Measurements from ENCODE around the gene CLDN1. TPM values are rescaled to one million over a fixed set of nuclear protein-coding genes. Genes with fewer than 3 reads are reported as not detected.
A peak's percentile ranks its signal among the peaks of the same experiment; 100 is the strongest.

Gene CLDN1
- polyA plus RNA-seq, 1 donor = 17.4 TPM

DNA sequence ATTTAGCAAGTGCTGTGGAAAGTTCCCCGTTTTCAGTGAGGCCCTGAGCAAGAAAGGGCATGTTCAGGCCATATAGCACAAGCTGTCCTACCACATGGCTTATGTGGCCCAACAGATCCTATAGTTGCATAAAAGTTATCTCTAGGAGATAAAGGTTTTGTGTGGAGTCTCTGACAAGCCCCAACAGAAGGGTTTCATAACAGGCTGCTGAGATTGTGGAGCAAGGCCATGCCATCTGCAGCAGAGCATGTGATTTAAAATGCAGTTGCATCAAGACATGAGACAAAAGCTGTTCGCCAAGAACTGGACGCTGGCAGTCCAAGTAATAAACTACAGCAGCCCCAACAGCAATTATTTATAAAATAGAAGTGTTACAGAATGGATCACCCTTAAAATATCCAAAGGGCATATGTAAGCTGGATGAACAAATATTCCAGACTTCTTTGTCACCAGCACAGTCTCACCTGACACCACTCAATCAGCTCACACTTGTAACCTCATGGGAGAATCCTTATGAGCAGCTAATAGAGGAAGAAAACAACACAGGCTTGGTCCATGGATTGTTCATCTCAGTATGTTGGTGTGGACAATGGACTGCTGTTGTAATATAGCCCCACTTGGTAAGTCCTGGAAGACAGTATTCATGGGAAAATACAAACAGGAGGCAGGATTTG lies 14.4 kb upstream of the CLDN1 start:
- H3K9me3 ChIP-seq (ENCODE audit: control insufficient read depth, low read depth, low read length) = no peaks in the 10 kb centered on the region
- H3K4me1 ChIP-seq (ENCODE audit: control insufficient read depth, insufficient read depth, low read length) = peaks cover 10% of the 10 kb centered on the region
- WGBS (ENCODE audit: insufficient coverage, low lambda C conversion rate) = no CpG with 5 or more reads among the region's 3 CpGs
- H3K4me3 ChIP-seq (ENCODE audit: low read length) = no peak overlapping the region
- H3K27me3 ChIP-seq (ENCODE audit: control insufficient read depth, insufficient read depth, low read length) = no peaks in the 10 kb centered on the region
- H3K27ac ChIP-seq (ENCODE audit: low read length) = peak overlapping the region; percentile 83
- peak; percentile 76 to 82 for DNase-seq
- no peaks in the 10 kb centered on the region for H3K36me3 ChIP-seq (ENCODE audit: control insufficient read depth, insufficient read depth, low read length)

DNA sequence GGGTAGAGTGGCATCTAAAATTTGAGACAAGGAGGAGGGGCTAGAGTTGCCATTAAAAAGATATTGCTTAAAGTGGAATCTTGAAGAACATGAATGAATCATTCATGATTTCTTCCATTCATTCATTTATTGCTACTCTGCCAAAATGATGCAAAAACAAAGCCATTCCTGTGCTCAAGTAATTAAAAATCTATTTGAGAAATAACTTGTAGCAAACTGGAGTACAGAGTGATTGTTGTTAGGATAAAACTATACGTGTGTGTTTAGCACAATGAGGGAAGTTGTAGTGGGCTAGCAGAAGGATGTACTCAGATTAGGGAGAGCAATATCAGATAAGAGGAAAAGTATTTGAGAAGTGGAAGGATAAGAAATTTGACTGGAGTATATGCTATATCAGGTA lies 11.7 kb upstream of the CLDN1 start:
- Histone ChIP-seq H3K36me3 (ENCODE audit: control insufficient read depth, insufficient read depth, low read length) (no peaks in the 10 kb centered on the region), H3K27ac (ENCODE audit: low read length) (no peak overlapping the region), H3K4me3 (ENCODE audit: low read length) (no peak overlapping the region), H3K27me3 (ENCODE audit: control insufficient read depth, insufficient read depth, low read length) (no peaks in the 10 kb centered on the region), H3K9me3 (ENCODE audit: control insufficient read depth, low read depth, low read length) (no peaks in the 10 kb centered on the region), H3K4me1 (ENCODE audit: control insufficient read depth, insufficient read depth, low read length) (peaks cover 18% of the 10 kb centered on the region)
- no peak for DNase-seq
- no CpG with 5 or more reads among the region's 1 CpG for WGBS (ENCODE audit: insufficient coverage, low lambda C conversion rate)

DNA sequence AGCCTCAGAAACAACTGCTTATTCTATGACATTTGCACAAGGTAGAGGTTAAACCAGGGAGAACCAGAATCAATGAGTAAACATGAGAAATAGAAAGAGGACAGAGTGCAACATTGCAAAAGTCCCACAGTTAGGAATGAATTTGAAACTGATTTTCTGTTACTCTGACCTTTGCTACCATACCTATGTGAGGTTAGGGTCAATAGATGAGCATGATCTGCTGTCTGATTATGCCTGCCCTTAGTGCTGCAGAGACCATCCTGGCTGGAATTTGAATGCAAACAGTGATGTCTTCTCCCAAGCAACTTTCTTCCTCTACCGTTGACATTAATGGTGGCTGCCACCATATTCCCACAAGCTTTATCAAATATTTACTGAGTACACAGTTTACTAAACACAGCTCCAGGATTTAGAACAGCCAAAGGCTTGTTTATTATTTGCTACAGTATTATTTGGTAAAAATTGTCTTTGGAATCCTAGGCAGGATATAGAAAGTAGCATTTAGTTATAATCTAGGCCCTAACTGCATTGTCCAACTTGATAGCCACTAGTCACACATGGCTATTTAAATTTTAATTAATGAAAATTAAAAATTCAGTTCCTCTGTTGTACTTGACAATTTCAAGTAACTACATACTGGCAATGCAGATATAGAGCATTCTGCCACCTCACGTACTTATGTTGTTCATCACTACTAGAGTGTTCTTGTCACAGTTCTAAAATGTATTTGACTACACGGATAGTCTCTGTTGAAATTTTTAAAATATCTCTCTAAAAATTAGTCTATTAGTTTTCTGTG lies 8.9 kb upstream of the CLDN1 start:
- no peaks in the 10 kb centered on the region for H3K27me3 ChIP-seq (ENCODE audit: control insufficient read depth, insufficient read depth, low read length)
- DNase-seq = peak; percentile 52 to 71
- no peaks in the 10 kb centered on the region for H3K9me3 ChIP-seq (ENCODE audit: control insufficient read depth, low read depth, low read length)
- H3K4me3 ChIP-seq (ENCODE audit: low read length) = no peak overlapping the region
- H3K27ac ChIP-seq (ENCODE audit: low read length) = peak overlapping the region; percentile 67
- peaks cover 16% of the 10 kb centered on the region for H3K4me1 ChIP-seq (ENCODE audit: control insufficient read depth, insufficient read depth, low read length)
- H3K36me3 ChIP-seq (ENCODE audit: control insufficient read depth, insufficient read depth, low read length) = no peaks in the 10 kb centered on the region
- 69% methylated on average over 3 of the region's 3 CpGs for WGBS (ENCODE audit: insufficient coverage, low lambda C conversion rate)

- no peaks in the 10 kb centered on the region for H3K36me3 ChIP-seq (ENCODE audit: control insufficient read depth, insufficient read depth, low read length)
- no CpG with 5 or more reads among the region's 4 CpGs for WGBS (ENCODE audit: insufficient coverage, low lambda C conversion rate)
- H3K27ac ChIP-seq (ENCODE audit: low read length) = no peak overlapping the region
- no peak overlapping the region for H3K4me3 ChIP-seq (ENCODE audit: low read length)
- H3K4me1 ChIP-seq (ENCODE audit: control insufficient read depth, insufficient read depth, low read length) = peaks cover 13% of the 10 kb centered on the region
- no peaks in the 10 kb centered on the region for H3K27me3 ChIP-seq (ENCODE audit: control insufficient read depth, insufficient read depth, low read length)
- DNase-seq = no peak
- H3K9me3 ChIP-seq (ENCODE audit: control insufficient read depth, low read depth, low read length) = no peaks in the 10 kb centered on the region
Measured at GRCh38 chr3:190326930-190327329, 4.7 kb upstream of the CLDN1 start.

- DNase-seq = no peak
- Histone ChIP-seq H3K4me3 (ENCODE audit: low read length) (no peak overlapping the region), H3K27me3 (ENCODE audit: control insufficient read depth, insufficient read depth, low read length) (no peaks in the 10 kb centered on the region), H3K9me3 (ENCODE audit: control insufficient read depth, low read depth, low read length) (no peaks in the 10 kb centered on the region), H3K36me3 (ENCODE audit: control insufficient read depth, insufficient read depth, low read length) (no peaks in the 10 kb centered on the region), H3K27ac (ENCODE audit: low read length) (no peak overlapping the region), H3K4me1 (ENCODE audit: control insufficient read depth, insufficient read depth, low read length) (peaks cover 16% of the 10 kb centered on the region)
- WGBS (ENCODE audit: insufficient coverage, low lambda C conversion rate) = 0% methylated on average over 1 of the region's 4 CpGs
Measured at GRCh38 chr3:190326361-190326760, 4.1 kb upstream of the CLDN1 start.

GRCh38 chr3:190325923-190326322 lies 3.7 kb upstream of the CLDN1 start:
- no CpG with 5 or more reads among the region's 1 CpG for WGBS (ENCODE audit: insufficient coverage, low lambda C conversion rate)
- Histone ChIP-seq H3K27ac (ENCODE audit: low read length) (no peak overlapping the region), H3K4me3 (ENCODE audit: low read length) (no peak overlapping the region), H3K4me1 (ENCODE audit: control insufficient read depth, insufficient read depth, low read length) (peaks cover 13% of the 10 kb centered on the region), H3K9me3 (ENCODE audit: control insufficient read depth, low read depth, low read length) (no peaks in the 10 kb centered on the region), H3K36me3 (ENCODE audit: control insufficient read depth, insufficient read depth, low read length) (no peaks in the 10 kb centered on the region), H3K27me3 (ENCODE audit: control insufficient read depth, insufficient read depth, low read length) (no peaks in the 10 kb centered on the region)
- no peak for DNase-seq

DNA sequence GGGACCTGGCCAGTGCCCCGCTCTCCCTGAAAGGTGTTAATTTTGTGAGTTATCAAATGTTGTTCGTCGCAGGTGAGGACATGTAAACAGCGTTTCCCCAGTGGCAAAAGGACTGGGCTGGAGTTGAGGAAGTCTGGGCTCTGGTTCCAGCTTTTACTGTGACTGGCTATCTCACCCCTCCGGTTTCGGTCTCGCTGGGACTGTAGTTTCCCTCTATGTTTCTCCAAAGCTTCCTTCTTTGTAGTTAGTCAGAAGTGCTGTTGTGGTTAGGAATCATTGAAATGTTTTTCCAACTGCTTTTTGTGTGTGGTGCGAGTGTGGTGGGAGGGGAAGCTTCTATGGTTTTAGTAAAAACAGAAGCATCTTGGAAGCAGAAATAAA lies 990 bp upstream of the CLDN1 start:
- no CpG with 5 or more reads among the region's 8 CpGs for WGBS (ENCODE audit: insufficient coverage, low lambda C conversion rate)
- Histone ChIP-seq H3K27ac (ENCODE audit: low read length) (no peak overlapping the region), H3K27me3 (ENCODE audit: control insufficient read depth, insufficient read depth, low read length) (no peaks in the 10 kb centered on the region), H3K4me3 (ENCODE audit: low read length) (no peak overlapping the region), H3K36me3 (ENCODE audit: control insufficient read depth, insufficient read depth, low read length) (no peaks in the 10 kb centered on the region), H3K4me1 (ENCODE audit: control insufficient read depth, insufficient read depth, low read length) (peaks cover 8% of the 10 kb centered on the region), H3K9me3 (ENCODE audit: control insufficient read depth, low read depth, low read length) (no peaks in the 10 kb centered on the region)
- DNase-seq = no peak

DNA sequence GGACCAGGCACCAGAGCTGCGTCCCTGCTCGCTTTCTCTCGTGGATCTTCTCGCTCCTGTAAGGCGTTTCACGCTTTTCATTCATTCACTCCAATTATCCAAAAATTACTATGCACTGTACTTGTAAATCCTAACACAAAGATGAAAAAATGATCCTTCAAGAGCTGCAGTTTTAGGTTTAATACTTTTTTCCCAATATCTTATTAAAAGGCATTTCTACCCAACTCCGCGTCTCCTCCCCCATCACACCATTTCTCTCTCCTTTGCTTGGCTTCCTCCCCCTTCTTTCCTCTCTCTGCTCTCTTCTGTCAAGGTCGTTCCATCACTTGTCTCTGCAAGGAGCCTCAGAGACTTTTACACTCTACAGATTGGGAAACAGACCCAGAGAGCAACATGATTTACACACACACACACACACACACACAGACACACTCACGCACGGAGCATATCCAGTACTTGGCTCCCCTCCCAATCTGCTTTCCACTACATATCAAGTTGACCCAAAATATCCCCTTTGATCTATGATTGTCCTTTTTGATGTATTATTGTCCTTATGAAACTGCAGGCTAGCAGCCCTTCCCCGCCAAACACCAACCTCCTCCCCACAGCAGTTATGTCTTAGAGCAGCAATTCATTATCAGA lies 479 bp upstream of the CLDN1 start:
- Histone ChIP-seq H3K4me3 (ENCODE audit: low read length) (peak overlapping the region; percentile 82), H3K27me3 (ENCODE audit: control insufficient read depth, insufficient read depth, low read length) (no peaks in the 10 kb centered on the region), H3K9me3 (ENCODE audit: control insufficient read depth, low read depth, low read length) (no peaks in the 10 kb centered on the region), H3K27ac (ENCODE audit: low read length) (no peak overlapping the region), H3K36me3 (ENCODE audit: control insufficient read depth, insufficient read depth, low read length) (no peaks in the 10 kb centered on the region), H3K4me1 (ENCODE audit: control insufficient read depth, insufficient read depth, low read length) (peaks cover 8% of the 10 kb centered on the region)
- WGBS (ENCODE audit: insufficient coverage, low lambda C conversion rate) = 14% methylated on average over 3 of the region's 12 CpGs
- no peak for DNase-seq

DNA sequence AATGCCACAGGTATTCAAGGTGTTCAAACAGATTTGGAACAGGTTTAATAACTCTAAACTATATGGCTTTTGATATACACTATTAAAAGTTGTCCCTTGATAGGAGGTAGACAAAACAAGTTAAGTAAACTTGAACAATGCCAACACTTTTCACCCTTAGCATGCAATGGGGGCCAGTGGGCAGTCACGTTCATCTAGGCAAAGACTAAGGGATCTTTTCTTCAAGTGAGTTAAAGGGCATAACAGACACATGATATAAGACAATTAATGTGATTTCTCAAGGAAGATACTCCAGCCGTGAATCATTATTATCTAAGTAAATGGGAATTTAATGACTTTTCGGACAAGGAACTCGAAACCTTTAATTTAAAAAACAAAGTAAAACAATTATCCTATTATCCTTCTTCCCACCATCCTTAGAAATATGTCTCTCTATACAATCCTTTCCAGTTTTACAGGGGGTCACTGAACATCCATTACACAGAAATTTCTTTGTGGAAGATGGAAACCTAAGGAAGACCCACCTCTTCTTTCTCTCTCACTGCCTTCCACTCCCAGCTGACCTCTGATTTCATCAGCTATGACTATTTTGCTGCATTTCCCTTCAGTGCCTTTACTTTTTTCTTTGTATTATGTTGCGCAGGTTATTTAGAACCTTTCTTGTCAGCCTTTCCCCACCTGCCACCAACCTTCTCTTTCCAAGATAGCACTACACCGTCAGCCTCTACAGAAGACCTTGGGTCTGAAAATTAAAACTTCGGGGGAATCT lies 1.5 kb downstream of the CLDN1 start:
- DNase-seq = no peak
- Histone ChIP-seq H3K36me3 (ENCODE audit: control insufficient read depth, insufficient read depth, low read length) (no peaks in the 10 kb centered on the region), H3K9me3 (ENCODE audit: control insufficient read depth, low read depth, low read length) (no peaks in the 10 kb centered on the region), H3K27me3 (ENCODE audit: control insufficient read depth, insufficient read depth, low read length) (no peaks in the 10 kb centered on the region), H3K4me1 (ENCODE audit: control insufficient read depth, insufficient read depth, low read length) (peaks cover 4% of the 10 kb centered on the region), H3K4me3 (ENCODE audit: low read length) (peak overlapping the region; percentile 82), H3K27ac (ENCODE audit: low read length) (no peak overlapping the region)
- WGBS (ENCODE audit: insufficient coverage, low lambda C conversion rate) = 83% methylated on average over 1 of the region's 7 CpGs

DNA sequence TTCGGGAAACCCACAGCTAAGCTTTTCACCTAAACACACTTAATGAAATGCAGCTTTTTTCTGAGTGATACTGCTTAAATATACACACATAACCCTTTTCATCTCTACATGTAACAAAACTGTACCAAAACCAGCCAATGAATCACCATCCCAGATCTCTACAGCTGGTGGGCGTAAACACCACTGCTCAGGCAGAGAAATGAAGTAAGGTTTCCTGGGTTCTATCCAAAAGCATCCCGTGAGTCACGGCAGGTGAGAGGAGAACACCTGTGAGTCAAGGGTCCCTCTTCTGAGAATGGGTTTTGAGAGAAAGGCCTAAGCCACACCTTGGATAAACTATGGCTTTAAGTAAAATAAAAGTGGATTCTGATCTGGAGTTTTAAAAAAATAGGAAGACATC lies 2.6 kb downstream of the CLDN1 start:
- Histone ChIP-seq H3K9me3 (ENCODE audit: control insufficient read depth, low read depth, low read length) (no peaks in the 10 kb centered on the region), H3K4me1 (ENCODE audit: control insufficient read depth, insufficient read depth, low read length) (peaks cover 4% of the 10 kb centered on the region), H3K36me3 (ENCODE audit: control insufficient read depth, insufficient read depth, low read length) (no peaks in the 10 kb centered on the region), H3K27me3 (ENCODE audit: control insufficient read depth, insufficient read depth, low read length) (no peaks in the 10 kb centered on the region), H3K27ac (ENCODE audit: low read length) (no peak overlapping the region), H3K4me3 (ENCODE audit: low read length) (no peak overlapping the region)
- DNase-seq = no peak
- no CpG with 5 or more reads among the region's 4 CpGs for WGBS (ENCODE audit: insufficient coverage, low lambda C conversion rate)

All from large intestine (tissue), 3 donors.